B cell (primary cell): ENCODE measurements around the gene ZCCHC7. TPM values are rescaled to one million over a fixed set of nuclear protein-coding genes. Genes with fewer than 3 reads are reported as not detected.

Experiments
- ATAC-seq: fragments of 200-7000 bp; cut with Tn5 transposase; one replicate; pipeline ENCODE4 v1.10.0; 2021; ENCODE audit warnings: low read depth, mild to moderate bottlenecking, moderate number of reproducible peaks, moderate library complexity
- CTCF ChIA-PET: fragments of 350-600 bp; sonication (Branson Sonifier 250); formaldehyde crosslinking; loops from one replicate; lab custom pipeline; 2021; ENCODE audit warnings: antibody characterized with exemption, inconsistent platforms; lab: Charles Lee
- POLR2A ChIA-PET: fragments of 350-600 bp; sonication (Branson Sonifier 250); formaldehyde crosslinking; loops from one replicate; lab custom pipeline; 2021; ENCODE audit warnings: antibody characterized with exemption; lab: Charles Lee
- DNase-seq: peaks from one replicate; pipeline ENCODE4 v3.0.0; 2013
- H2AFZ ChIP-seq: 2 replicates; pipeline ENCODE4 v1.6.1; 2012; ENCODE audit warnings: mild to moderate bottlenecking, low read depth, low read length; ENCODE audit not compliant: insufficient read depth, poor library complexity, severe bottlenecking
- H3K27ac ChIP-seq, 2 donors: 1 replicate in 1 of 2; 2 replicates in 1 of 2; pipeline ENCODE4 v1.5.1; 2012 to 2013; ENCODE audit warnings: low read length in 2 of 2, mild to moderate bottlenecking in 2 of 2, moderate library complexity in 1 of 2
- H3K27me3 ChIP-seq, 4 experiments: fragments of 200-600 bp in 1 of 4; sonication (generic) in 1 of 4; replicated peaks in 1 of 4; 1 replicate in 2 of 4; 2 replicates in 2 of 4; pipeline versions ENCODE4 v1.6.1 to v1.7.0; 2013 to 2016; ENCODE audit warnings: low read length in 3 of 4, mild to moderate bottlenecking in 2 of 4, mixed read lengths in 1 of 4, moderate library complexity in 1 of 4; ENCODE audit not compliant: insufficient read depth in 4 of 4, control insufficient read depth in 3 of 4; ENCODE audit errors: control extremely low read depth in 1 of 4
- H3K36me3 ChIP-seq, 2 experiments: replicated peaks in 1 of 2; 1 replicate in 1 of 2; 2 replicates in 1 of 2; pipeline versions ENCODE4 v1.6.1 to v1.7.1; 2013; ENCODE audit warnings: low read length in 1 of 2; ENCODE audit not compliant: insufficient read depth in 2 of 2, control insufficient read depth in 1 of 2; ENCODE audit errors: control extremely low read depth in 1 of 2, extremely low read depth in 1 of 2
- H3K4me1 ChIP-seq, 2 donors: fragments of 200-600 bp in 1 of 2; sonication (generic) in 1 of 2; 1 replicate in 1 of 2; 2 replicates in 1 of 2; pipeline versions ENCODE4 v1.5.1 to v1.6.1; 2013 to 2017; ENCODE audit warnings: low read length in 2 of 2; ENCODE audit not compliant: control insufficient read depth in 2 of 2, insufficient read depth in 2 of 2
- H3K4me2 ChIP-seq: replicated peaks from 2 replicates; pipeline ENCODE3; 2012; ENCODE audit warnings: mild to moderate bottlenecking, low read depth, low read length; ENCODE audit not compliant: poor library complexity, severe bottlenecking
- H3K4me3 ChIP-seq, 5 experiments: fragments of 200-600 bp in 1 of 5; sonication (generic) in 1 of 5; 1 replicate in 3 of 5; 2 replicates in 2 of 5; pipeline versions ENCODE4 v1.5.1 to v1.7.0; 2011 to 2016; ENCODE audit warnings: low read length in 4 of 5, mild to moderate bottlenecking in 4 of 5, low read depth in 2 of 5, control low read depth in 1 of 5, moderate library complexity in 1 of 5; ENCODE audit not compliant: insufficient read depth in 1 of 5; ENCODE audit errors: control extremely low read depth in 1 of 5, extremely low read depth in 1 of 5
- H3K79me2 ChIP-seq: fragments of 200-600 bp; sonication (generic); one replicate; pipeline ENCODE4 v1.6.0; 2016; ENCODE audit warnings: low read length; ENCODE audit not compliant: control insufficient read depth, insufficient read depth
- H3K9ac ChIP-seq: fragments of 200-600 bp; sonication (generic); 2 replicates; pipeline ENCODE4 v1.6.1; 2017; ENCODE audit warnings: mild to moderate bottlenecking, low read length, moderate library complexity
- H3K9me3 ChIP-seq, 3 donors: one replicate each; pipeline versions ENCODE4 v1.6.1 to v1.7.1; 2013; ENCODE audit warnings: low read length in 2 of 3; ENCODE audit not compliant: control insufficient read depth in 2 of 3, insufficient read depth in 1 of 3; ENCODE audit errors: control extremely low read depth in 1 of 3
- H4K20me1 ChIP-seq: 2 replicates; pipeline ENCODE4 v1.6.0; 2012; ENCODE audit warnings: mild to moderate bottlenecking, low read length; ENCODE audit not compliant: insufficient read depth, control insufficient read depth, poor library complexity, severe bottlenecking
- H3K27ac Mint-ChIP-seq: one replicate; pipeline ENCODE4 v1.8.0; 2021; ENCODE audit warnings: mixed read lengths
- H3K27me3 Mint-ChIP-seq: one replicate; pipeline ENCODE4 v1.8.0; 2021; ENCODE audit warnings: mixed read lengths
- H3K4me1 Mint-ChIP-seq: one replicate; pipeline ENCODE4 v1.8.0; 2021; ENCODE audit warnings: mixed read lengths
- H3K4me3 Mint-ChIP-seq: one replicate; pipeline ENCODE4 v1.8.0; 2021; ENCODE audit warnings: mixed read lengths
- H3K9me3 Mint-ChIP-seq: one replicate; pipeline ENCODE4 v1.8.0; 2022; ENCODE audit warnings: mixed read lengths; ENCODE audit not compliant: insufficient read depth
- CTCF ChIP-seq: fragments of 200-600 bp; IDR thresholded peaks from one replicate; pipeline ENCODE4 v1.8.0; 2022; ENCODE audit warnings: antibody characterized with exemption, mild to moderate bottlenecking
- EZH2 ChIP-seq: IDR thresholded peaks from 2 replicates; pipeline ENCODE4 v1.6.1; 2012; ENCODE audit warnings: borderline replicate concordance, low read depth, mild to moderate bottlenecking, moderate library complexity, low read length; ENCODE audit not compliant: insufficient read depth, poor library complexity, severe bottlenecking
- WGBS: methylation state at CpG from one replicate; pipeline ENCODE4 v1.1.5; 2013; ENCODE audit warnings: missing lambda C conversion rate; ENCODE audit not compliant: insufficient coverage; 5-methylcytosine and 5-hydroxymethylcytosine counted together
- intact Hi-C: fragments of 100-400 bp; cut with micrococcal nuclease; formaldehyde crosslinking; loops from one replicate; pipeline ENCODE4 v1.10.0; 2022
- polyA plus RNA-seq: library from polyadenylated mRNA; depleted of rRNA; stranded (reverse); fragments of >200 nt; gene quantifications from 2 replicates; pipeline ENCODE4 v1.2.3, GENCODE V29; 2012
- total RNA-seq, 2 donors: library from RNA; stranded (reverse); fragments of 120-200 nt in 1 of 2; gene quantifications; 1 replicate in 1 of 2; 2 replicates in 1 of 2; pipeline versions ENCODE4 v1.2.3 to v1.2.4, GENCODE V29; 2013 to 2022

ZCCHC7 gene
- total and polyA plus RNA-seq, 2 donors (not counting 1 experiment from before 2014, with no cell fraction given), result 56.3 to 83.5 TPM

GRCh38 chr9:37174247-37174646 is 53.9 kb downstream of the ZCCHC7 start:
- no peak overlapping the region for H3K4me3 Mint-ChIP-seq
- peaks cover 9 to 10% of the 10 kb centered on the region in 2 donors for H3K4me1 ChIP-seq
- no peak overlapping the region for H3K27ac ChIP-seq
- no peak for TF ChIP-seq CTCF
- peak overlapping the region; percentile 32 for H3K27ac Mint-ChIP-seq
- intact Hi-C loops, result no loop called here
- H3K9me3 Mint-ChIP-seq, result no peaks in the 10 kb centered on the region
- H3K27me3 Mint-ChIP-seq, result no peaks in the 10 kb centered on the region
- DNase-seq, result no peak
- no CpG with 5 or more reads among the region's 2 CpGs for WGBS
- CTCF ChIA-PET, result no interaction called here
- peaks cover 5 to 26% of the 10 kb centered on the region in 2 experiments for H3K36me3 ChIP-seq
- H2AFZ ChIP-seq, result no peak overlapping the region
- H3K27me3 ChIP-seq, result no peaks in the 10 kb centered on the region
- POLR2A ChIA-PET, result interaction anchor here (0.6 kb wide), 1 partner anchor 70 kb away, joined by 6 read pairs; no protein-coding TSS in a partner anchor
- peaks cover 49% of the 10 kb centered on the region for H3K4me1 Mint-ChIP-seq
- H3K4me3 ChIP-seq, result no peak overlapping the region
- H4K20me1 ChIP-seq, result no peaks in the 10 kb centered on the region
- H3K9me3 ChIP-seq, result peaks cover 0 to 2% (median 0%) of the 10 kb centered on the region in 3 donors
- H3K9ac ChIP-seq, result no peak overlapping the region
- H3K79me2 ChIP-seq, result peaks cover 87% of the 10 kb centered on the region
- no peak for ATAC-seq
- no peak overlapping the region for H3K4me2 ChIP-seq

GRCh38 chr9:37178742-37179141 is 58.4 kb downstream of the ZCCHC7 start:
- DNase-seq (no peak), ATAC-seq (no peak)
- Histone ChIP-seq H3K36me3 (peaks cover 8 to 20% of the 10 kb centered on the region in 2 experiments), H3K27ac (peak overlapping the region in 1 of 2 donors; percentile 7), H2AFZ (no peak overlapping the region), H3K79me2 (peaks cover 87% of the 10 kb centered on the region), H3K4me2 (no peak overlapping the region), H3K4me1 (peaks cover 9 to 26% of the 10 kb centered on the region in 2 donors), H3K4me3 (no peak overlapping the region), H3K9me3 (peaks cover 0 to 5% (median 2%) of the 10 kb centered on the region in 3 donors), H4K20me1 (no peaks in the 10 kb centered on the region), H3K9ac (no peak overlapping the region), H3K27me3 (no peaks in the 10 kb centered on the region)
- Mint-ChIP-seq H3K4me1 (peaks cover 49% of the 10 kb centered on the region), H3K27me3 (no peaks in the 10 kb centered on the region), H3K27ac (no peak overlapping the region), H3K4me3 (no peak overlapping the region), H3K9me3 (no peaks in the 10 kb centered on the region)
- ChIA-PET CTCF (no interaction called here), POLR2A (no interaction called here)
- intact Hi-C loops, result loop anchor here (2.0 kb wide), 2 partner anchors 14 kb away; no protein-coding TSS in a partner anchor
- TF ChIP-seq CTCF, result no peak
- TF ChIP-seq EZH2, result no peak
- WGBS, result 90% methylated on average over 1 of the region's 2 CpGs
